GM19328 (cell line): ENCODE results near the gene NR6A1.
"Not testable (repeated sequence)": the region's sequence is repeated elsewhere in the genome, so short reads cannot be mapped to it uniquely, and the experiment has no call there.

Source experiments
- ATAC-seq: cut with Tn5 transposase; IDR thresholded peaks from one replicate; pipeline ENCODE4 v1.9.1; 2021; ENCODE audit warnings: mild to moderate bottlenecking, moderate library complexity; ENCODE audit not compliant: unreplicated experiment

The NR6A1 gene

GRCh38 chr9:124778575-124779367 is 7.7 kb upstream of the NR6A1 start:
- ATAC-seq: no peak

DNA sequence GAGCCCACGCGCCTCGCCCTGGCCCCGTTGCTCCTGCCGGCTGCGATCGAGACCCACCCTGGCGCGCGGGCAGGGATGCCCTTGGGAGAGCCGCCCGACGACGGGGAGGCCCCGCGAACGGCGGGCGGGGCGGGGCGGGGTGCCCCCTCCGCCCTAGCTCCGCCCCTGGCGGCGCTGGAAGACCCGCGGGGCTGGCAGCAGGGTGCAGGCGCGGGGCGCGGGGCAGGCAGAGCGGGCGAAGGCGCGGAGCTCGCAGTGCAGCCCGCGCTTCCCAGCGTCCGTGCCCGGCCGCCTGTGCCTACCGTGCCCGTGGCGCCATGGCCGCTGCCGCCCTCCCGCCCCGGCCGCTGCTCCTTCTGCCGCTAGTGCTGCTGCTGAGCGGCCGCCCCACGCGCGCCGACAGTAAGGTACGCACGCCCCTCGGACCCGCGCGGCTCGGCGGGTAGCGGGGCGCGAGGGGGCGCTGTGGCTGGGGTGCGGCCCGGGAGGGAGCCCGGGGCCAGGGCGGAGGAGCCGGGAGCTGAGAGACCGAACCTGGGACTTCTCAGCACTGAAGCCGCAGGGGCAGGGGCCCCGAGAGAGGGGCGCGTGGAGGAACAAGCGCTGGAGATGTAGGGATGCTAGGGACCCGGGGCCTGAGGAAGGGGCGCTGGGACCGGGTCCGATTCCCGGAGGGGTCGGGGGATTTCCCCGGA is 6.0 kb upstream of the NR6A1 start, which contains the start of gene OLFML2A:
Gene OLFML2A (plus strand): TSS at position 180 of the 695 bp plus-strand sequence. CDS start 138 bp downstream, at position 318.
- no peak for ATAC-seq

DNA sequence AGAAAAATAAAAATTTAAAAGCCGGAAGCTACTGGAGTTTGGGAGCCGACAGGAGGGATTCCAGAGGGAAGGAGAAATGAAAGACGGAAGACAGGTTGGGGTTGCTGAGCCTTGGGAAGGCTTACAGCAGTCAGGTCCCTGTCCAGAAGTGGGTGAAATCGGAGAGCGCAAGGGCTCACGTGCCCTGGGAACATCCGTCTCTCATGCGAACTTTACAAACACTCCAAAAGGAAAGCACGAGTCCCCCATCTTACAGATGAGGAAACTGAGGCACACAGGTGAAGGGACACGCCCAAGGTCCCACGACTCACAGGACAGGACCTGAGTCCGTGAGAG is 5.5 kb upstream of the NR6A1 start:
- no peak for ATAC-seq

DNA sequence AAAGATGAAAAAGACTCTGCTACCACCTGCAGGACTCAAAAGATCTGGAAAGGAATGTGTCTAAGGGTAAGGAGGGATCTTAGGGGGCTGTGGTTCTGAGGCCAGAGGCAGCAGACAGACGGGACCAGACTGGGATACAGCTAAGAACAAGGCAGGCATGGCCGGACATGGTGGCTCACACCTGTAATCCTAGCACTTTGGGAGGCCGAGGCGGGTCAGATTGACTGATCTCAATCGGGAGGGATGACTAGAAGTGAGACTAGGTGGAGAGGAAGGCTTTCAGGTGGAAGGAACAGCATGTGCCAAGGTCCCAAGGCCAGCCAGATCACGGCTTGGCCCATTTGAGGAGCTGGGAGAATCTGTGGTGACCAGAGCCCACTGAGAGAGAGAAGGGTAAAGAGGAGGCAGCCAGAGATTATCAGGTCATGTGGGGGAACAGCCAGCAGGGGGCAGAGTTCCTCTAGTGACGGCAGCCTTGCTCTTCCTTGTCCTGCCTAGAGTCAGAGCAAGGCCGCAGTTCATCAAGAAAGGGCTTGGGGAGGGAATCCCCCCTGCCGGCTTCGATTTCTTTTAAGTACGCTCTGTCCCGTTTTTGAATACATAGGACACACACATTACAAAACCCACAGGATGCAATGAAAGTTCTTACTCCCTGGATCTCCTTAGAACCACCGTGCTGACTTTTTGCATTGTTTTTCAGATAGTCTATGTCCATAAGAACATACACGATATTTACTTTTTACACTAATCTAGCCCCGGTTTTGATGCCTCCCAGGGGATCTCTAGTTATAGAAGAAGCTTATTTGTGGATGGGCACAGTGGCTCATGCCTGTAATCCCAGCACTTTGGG is 3.2 kb upstream of the NR6A1 start:
- no peak for ATAC-seq

DNA sequence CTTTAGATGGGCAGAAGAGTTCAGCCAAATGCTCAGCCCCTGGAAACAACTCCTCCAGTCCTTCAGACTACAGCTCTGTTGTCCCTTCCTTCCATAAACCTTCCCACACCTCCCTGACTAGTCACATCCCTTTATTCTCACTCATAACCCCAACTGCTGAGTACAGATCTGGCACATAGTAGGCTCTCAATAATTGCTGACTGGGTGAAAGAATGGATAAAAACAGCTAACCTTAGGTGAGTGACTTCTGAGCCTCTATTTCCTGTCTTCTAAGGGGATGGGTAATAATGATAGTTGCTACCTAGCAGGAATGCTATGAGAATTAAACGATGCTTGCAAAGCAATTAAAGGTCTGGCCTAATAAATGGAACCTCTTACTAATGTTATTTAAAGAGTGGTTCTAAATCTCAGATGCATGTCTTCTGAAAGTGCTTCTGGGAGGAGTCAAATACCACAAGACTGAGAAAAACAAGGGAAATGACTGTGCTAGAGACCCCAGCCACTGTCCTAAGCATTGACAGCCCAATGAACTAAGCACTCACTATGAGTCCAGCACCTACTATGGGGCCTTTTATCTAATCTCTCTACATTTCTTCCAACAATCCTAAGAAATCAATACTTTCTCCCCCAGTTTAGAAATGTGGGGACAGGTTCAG is 2.5 kb upstream of the NR6A1 start:
- ATAC-seq: no peak

DNA sequence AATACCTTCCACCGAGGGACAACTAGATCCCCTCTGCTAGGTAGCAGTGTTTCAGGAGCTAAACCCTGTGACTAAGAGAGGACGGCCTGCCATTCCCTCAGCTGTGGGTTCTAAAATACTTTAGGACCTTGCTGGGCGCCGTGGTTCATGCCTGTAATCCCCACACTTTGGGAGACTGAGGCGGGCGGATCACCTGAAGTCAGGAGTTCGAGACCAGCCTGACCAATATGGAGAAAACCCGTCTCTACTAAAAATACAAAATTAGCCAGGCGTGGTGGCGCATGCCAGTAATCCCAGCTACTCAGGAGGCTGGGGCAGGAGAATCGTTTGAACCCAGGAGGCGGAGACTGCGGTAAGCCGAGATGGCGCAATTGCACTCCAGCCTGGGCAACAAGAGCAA is 1.8 kb upstream of the NR6A1 start:
- ATAC-seq: not testable (repeated sequence)

DNA sequence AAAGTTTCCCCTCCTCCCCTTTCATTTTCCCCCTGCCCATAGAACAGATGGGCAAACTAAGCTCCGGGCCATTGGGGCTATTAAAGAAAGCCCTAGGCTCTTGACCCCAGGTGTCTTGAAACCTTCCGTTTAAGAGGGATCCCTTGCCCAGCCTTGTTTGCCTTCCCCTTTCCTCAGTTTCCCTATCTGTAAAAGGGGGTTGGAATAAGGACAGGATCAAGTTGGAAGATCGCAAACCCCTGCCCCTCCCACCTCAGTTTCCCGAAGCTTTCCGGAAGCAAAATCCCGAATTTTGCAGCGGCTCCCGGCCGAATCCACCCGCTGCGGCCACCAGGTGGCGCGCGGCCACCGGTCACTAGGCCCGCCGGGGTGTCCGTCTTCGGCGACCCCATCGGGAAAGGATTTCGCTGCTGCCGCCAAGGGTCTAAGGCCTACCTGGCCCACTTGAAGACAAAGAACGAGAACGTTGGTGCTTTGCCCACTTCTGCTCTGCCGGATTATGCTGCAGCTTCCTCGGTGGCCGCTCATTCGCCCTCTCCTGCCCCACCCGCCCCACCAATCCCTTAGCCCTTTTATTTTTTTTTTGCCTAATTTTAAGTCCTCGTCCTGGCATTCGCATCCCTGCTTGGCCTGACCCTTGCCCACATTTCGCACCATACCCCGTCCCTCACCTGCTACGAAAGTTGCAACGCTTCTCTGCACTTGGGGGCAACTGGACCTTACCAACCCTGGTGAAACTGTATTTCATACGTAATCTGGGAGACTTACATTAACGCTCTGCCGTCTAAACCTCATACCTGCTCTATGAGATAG is 962 bp upstream of the NR6A1 start:
- ATAC-seq: no peak

GRCh38 chr9:124770359-124771020 is 621 bp downstream of the NR6A1 start:
- ATAC-seq: no peak

GRCh38 chr9:124769549-124770358 is 1.4 kb downstream of the NR6A1 start:
- no peak for ATAC-seq

DNA sequence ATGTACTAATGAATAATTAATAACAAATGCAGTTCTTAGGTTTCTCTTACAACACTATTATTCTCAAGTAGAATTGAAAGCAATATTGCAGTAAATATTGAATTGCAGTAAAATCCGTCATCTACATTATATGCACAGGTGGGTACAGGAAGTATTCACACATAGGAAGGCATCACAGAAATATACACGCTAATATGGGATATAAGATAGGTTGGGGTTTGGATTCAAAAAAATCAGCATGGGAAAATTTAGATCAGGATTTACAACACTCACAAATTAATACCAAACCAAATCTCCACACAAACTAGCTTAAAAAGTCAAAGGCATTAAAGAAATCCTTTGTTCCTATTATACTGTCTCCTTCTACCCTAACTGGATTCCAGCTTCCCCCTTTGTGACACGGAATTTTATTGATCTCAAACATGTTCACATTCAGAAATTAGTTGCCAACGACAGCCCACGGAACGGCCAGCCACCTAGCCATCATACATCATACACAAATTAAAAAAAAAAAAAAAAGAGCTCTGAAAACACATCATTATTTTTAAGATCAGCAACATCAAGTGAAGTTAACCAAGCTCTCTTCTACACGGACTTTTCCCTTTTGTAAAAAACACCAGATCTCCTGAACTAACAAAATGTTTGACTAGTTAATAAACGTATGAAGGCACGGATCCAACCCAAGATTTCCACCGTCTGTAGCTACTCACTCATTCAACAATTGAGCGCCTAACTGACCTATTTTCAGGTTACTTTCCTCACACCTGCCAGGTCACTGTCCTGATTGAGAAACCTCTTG is 2.2 kb downstream of the NR6A1 start:
- no peak for ATAC-seq

- no peak for ATAC-seq
These were observed 2.8 kb downstream of the NR6A1 start for GRCh38 chr9:124768334-124768733.

DNA sequence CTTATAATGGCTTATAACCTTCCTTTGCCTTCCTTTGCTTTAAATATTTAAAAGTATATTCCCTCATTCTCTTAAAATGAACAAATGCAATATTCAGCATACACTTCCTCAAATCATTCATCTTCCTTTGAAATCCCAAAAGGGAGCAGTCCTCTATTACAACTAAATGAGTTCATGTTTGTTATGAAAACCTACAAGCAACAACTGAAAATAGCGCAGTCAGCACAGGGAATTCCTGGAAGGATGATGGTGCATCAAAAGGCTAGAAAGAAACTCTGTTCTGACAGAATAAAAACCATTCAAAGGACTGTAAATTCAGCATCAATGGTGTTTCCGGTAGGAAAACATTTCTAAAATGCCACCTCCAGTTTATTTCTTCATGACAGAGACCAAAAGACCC is 3.3 kb downstream of the NR6A1 start:
- ATAC-seq: no peak

- no peak for ATAC-seq
These were observed 4.1 kb downstream of the NR6A1 start for GRCh38 chr9:124766815-124767554.

- ATAC-seq: no peak
These were observed 4.8 kb downstream of the NR6A1 start for GRCh38 chr9:124766326-124766725.

- no peak for ATAC-seq
These were observed 5.7 kb downstream of the NR6A1 start for GRCh38 chr9:124765439-124765835.

- no peak for ATAC-seq
These were observed 6.2 kb downstream of the NR6A1 start for GRCh38 chr9:124764774-124765438.

DNA sequence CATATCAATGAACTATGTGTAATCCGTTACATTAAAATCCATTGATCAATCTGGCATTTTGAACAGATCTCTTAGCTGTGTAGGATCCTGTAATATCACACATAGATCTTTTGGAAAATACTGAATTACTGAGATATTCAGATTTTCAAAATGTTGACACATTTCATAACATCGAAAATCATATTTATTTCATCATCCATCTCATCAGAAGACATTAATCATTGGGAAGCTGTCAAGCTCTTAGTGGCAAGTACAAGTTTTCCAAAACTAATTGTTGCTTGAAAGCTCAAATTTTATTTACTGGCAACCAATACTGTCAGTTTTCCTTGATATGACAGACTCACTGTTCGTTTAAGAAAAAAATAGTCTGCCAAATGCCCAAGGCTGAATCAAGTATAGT is 8.5 kb downstream of the NR6A1 start:
- no peak for ATAC-seq
